ENCODE results near the gene P2RY12. TPM values are rescaled to one million over a fixed set of nuclear protein-coding genes. Genes with fewer than 3 reads are reported as not detected.

Gene P2RY12
- total and polyA plus RNA-seq, 2 donors (not counting 1 experiment from before 2014, with no cell fraction given), result 0.42 to 0.79 TPM

- Histone ChIP-seq H3K79me2 (ENCODE audit: control insufficient read depth, insufficient read depth, low read length) (no peaks in the 10 kb centered on the region), H3K4me1 (ENCODE audit: control insufficient read depth in 2 of 2, insufficient read depth in 2 of 2, low read length in 2 of 2) (no peaks in the 10 kb centered on the region), H3K9me3 (ENCODE audit: control extremely low read depth in 1 of 3, control insufficient read depth in 2 of 3, insufficient read depth in 1 of 3, low read length in 2 of 3) (no peaks in the 10 kb centered on the region), H2AFZ (ENCODE audit: insufficient read depth, low read depth, low read length, poor library complexity, severe bottlenecking) (no peak overlapping the region), H4K20me1 (ENCODE audit: control insufficient read depth, insufficient read depth, low read length, poor library complexity, severe bottlenecking) (no peaks in the 10 kb centered on the region), H3K27me3 (replicated peaks in 1 of 4; ENCODE audit: control extremely low read depth in 1 of 4, control insufficient read depth in 3 of 4, insufficient read depth in 4 of 4, low read length in 3 of 4) (no peaks in the 10 kb centered on the region), H3K27ac (ENCODE audit: low read length in 2 of 2) (no peak overlapping the region), H3K36me3 (replicated peaks in 1 of 2; ENCODE audit: control extremely low read depth in 1 of 2, control insufficient read depth in 1 of 2, extremely low read depth in 1 of 2, insufficient read depth in 2 of 2, low read length in 1 of 2) (no peaks in the 10 kb centered on the region), H3K9ac (ENCODE audit: low read length) (no peak overlapping the region), H3K4me3 (ENCODE audit: control extremely low read depth in 1 of 5, extremely low read depth in 1 of 5, insufficient read depth in 1 of 5, low read depth in 2 of 5, low read length in 4 of 5) (no peak overlapping the region), H3K4me2 (replicated peaks; ENCODE audit: low read depth, low read length, poor library complexity, severe bottlenecking) (no peak overlapping the region)
- no peaks in the 10 kb centered on the region for H3K9me3 Mint-ChIP-seq (ENCODE audit: insufficient read depth)
- intact Hi-C loops (cut with micrococcal nuclease), result no loop called here
- TF ChIP-seq, protein P1, sequence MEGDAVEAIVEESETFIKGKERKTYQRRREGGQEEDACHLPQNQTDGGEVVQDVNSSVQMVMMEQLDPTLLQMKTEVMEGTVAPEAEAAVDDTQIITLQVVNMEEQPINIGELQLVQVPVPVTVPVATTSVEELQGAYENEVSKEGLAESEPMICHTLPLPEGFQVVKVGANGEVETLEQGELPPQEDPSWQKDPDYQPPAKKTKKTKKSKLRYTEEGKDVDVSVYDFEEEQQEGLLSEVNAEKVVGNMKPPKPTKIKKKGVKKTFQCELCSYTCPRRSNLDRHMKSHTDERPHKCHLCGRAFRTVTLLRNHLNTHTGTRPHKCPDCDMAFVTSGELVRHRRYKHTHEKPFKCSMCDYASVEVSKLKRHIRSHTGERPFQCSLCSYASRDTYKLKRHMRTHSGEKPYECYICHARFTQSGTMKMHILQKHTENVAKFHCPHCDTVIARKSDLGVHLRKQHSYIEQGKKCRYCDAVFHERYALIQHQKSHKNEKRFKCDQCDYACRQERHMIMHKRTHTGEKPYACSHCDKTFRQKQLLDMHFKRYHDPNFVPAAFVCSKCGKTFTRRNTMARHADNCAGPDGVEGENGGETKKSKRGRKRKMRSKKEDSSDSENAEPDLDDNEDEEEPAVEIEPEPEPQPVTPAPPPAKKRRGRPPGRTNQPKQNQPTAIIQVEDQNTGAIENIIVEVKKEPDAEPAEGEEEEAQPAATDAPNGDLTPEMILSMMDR (IDR thresholded peaks at IDR 0.05), result no peak
- no peak for TF ChIP-seq EZH2 (IDR thresholded peaks at IDR 0.05; ENCODE audit: borderline replicate concordance, insufficient read depth, low read depth, low read length, poor library complexity, severe bottlenecking)
- H3K27me3 Mint-ChIP-seq, result no peaks in the 10 kb centered on the region
- no peak for DNase-seq
- WGBS (ENCODE audit: insufficient coverage), result no CpG with 5 or more reads among the region's 4 CpGs
- H3K27ac Mint-ChIP-seq, result no peak overlapping the region
- ChIA-PET POLR2A (no interaction called here), CTCF (no interaction called here)
- H3K4me3 Mint-ChIP-seq, result no peak overlapping the region
- peaks cover 3% of the 10 kb centered on the region for H3K4me1 Mint-ChIP-seq
- no peak for ATAC-seq (ENCODE audit: low read depth)
Observed at GRCh38 chr3:151319628-151320027, 64.9 kb downstream of the P2RY12 start.

DNA sequence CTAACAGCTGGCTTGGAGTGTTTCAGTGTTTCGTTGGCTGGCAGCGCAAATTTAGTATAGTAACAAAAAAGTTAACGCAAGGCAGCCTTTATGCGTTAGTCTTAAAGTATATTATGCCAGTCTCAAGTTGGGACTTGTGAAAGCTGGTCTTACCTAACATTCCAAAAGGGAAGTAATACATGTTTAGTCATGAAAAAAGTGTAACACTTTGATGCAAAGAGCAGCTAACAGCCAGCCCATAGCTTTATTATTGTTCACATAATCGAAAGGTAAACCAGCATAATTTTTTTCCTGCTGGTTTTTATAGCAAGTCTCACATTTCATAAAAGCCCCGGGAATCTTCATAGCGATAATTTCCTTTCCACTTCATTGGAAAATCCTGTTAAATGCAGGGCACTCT is 65.6 kb downstream of the P2RY12 start:
- no peak overlapping the region for H3K4me3 ChIP-seq (ENCODE audit: control extremely low read depth in 1 of 5, extremely low read depth in 1 of 5, insufficient read depth in 1 of 5, low read depth in 2 of 5, low read length in 4 of 5)

More for the DNA sequence above, 65.6 kb downstream of the P2RY12 start:
- TF ChIP-seq, protein P1 (IDR thresholded peaks at IDR 0.05), result no peak
- TF ChIP-seq EZH2 (IDR thresholded peaks at IDR 0.05; ENCODE audit: borderline replicate concordance, insufficient read depth, low read depth, low read length, poor library complexity, severe bottlenecking), result no peak
- H3K4me2 ChIP-seq (replicated peaks; ENCODE audit: low read depth, low read length, poor library complexity, severe bottlenecking), result no peak overlapping the region
- no peaks in the 10 kb centered on the region for H3K27me3 ChIP-seq (replicated peaks in 1 of 4; ENCODE audit: control extremely low read depth in 1 of 4, control insufficient read depth in 3 of 4, insufficient read depth in 4 of 4, low read length in 3 of 4)
- no peaks in the 10 kb centered on the region for H3K79me2 ChIP-seq (ENCODE audit: control insufficient read depth, insufficient read depth, low read length)
- no peak overlapping the region for H3K4me3 Mint-ChIP-seq
- H3K9me3 ChIP-seq (ENCODE audit: control extremely low read depth in 1 of 3, control insufficient read depth in 2 of 3, insufficient read depth in 1 of 3, low read length in 2 of 3), result no peaks in the 10 kb centered on the region
- no peaks in the 10 kb centered on the region for H3K36me3 ChIP-seq (replicated peaks in 1 of 2; ENCODE audit: control extremely low read depth in 1 of 2, control insufficient read depth in 1 of 2, extremely low read depth in 1 of 2, insufficient read depth in 2 of 2, low read length in 1 of 2)
- H3K27ac Mint-ChIP-seq, result no peak overlapping the region
- DNase-seq, result no peak
- H3K9me3 Mint-ChIP-seq (ENCODE audit: insufficient read depth), result no peaks in the 10 kb centered on the region
- H3K4me1 ChIP-seq (ENCODE audit: control insufficient read depth in 2 of 2, insufficient read depth in 2 of 2, low read length in 2 of 2), result no peaks in the 10 kb centered on the region
- no peaks in the 10 kb centered on the region for H3K27me3 Mint-ChIP-seq
- H3K27ac ChIP-seq (ENCODE audit: low read length in 2 of 2), result no peak overlapping the region
- 67% methylated on average over 1 of the region's 7 CpGs for WGBS (ENCODE audit: insufficient coverage)
- H3K4me1 Mint-ChIP-seq, result peaks cover 2% of the 10 kb centered on the region
- no peaks in the 10 kb centered on the region for H4K20me1 ChIP-seq (ENCODE audit: control insufficient read depth, insufficient read depth, low read length, poor library complexity, severe bottlenecking)
- POLR2A ChIA-PET, result no interaction called here
- ATAC-seq (ENCODE audit: low read depth), result no peak
- intact Hi-C loops (cut with micrococcal nuclease), result no loop called here
- CTCF ChIA-PET, result interaction anchor here (1.0 kb wide), 1 partner anchor 9 kb away, joined by 3 read pairs; no protein-coding TSS in a partner anchor
- H2AFZ ChIP-seq (ENCODE audit: insufficient read depth, low read depth, low read length, poor library complexity, severe bottlenecking), result no peak overlapping the region
- no peak overlapping the region for H3K9ac ChIP-seq (ENCODE audit: low read length)
